DND-41 (cell line): Measurements from ENCODE around the gene SLC9A7.

Experiments used
- CTCF ChIP-seq: IDR thresholded peaks from 2 replicates; pipeline ENCODE4 v1.5.1; 2012; ENCODE audit warnings: borderline replicate concordance, low read length, moderate library complexity, mild to moderate bottlenecking; ENCODE audit not compliant: poor library complexity, severe bottlenecking; ENCODE audit errors: extremely low read depth
- EZH2 ChIP-seq: IDR thresholded peaks from 3 replicates; pipeline ENCODE4 v1.6.1; 2012; ENCODE audit warnings: borderline replicate concordance, low read depth, mild to moderate bottlenecking, moderate library complexity, low read length, inconsistent platforms; ENCODE audit not compliant: severe bottlenecking

DNA sequence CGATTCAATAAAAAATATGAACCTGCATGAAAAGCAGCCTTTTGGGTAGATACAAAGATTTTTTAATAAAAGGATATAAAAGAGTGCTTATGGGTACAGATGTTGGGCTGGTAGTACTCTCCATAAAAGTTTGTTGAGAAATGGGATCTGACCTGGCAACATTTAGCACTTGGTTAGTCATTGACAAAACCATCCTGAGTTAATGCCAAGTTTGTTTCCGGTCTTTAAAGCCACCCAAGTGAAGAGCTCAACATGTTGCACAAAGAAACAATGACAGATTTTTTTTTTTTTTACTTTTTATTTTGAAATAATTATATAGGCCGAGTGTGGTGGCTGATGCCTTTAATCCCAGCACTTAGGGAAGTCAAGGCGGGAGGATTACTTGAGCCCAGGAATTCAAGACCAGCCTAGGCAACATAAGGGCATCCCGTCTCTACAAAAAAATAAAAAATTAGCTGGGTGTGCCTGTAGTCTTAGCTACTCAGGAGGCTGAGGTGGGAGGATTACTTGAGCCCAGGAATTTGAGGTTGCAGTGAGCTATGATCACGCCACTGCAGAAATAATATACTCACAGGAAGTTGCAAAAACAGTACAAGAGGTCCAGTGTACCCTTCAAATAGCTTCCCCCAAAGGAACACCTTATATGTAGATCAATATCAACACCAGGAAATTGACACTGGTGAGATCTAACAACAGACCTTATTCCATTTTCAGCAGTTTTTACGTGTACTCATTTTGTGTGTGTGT lies 168.8 kb downstream of the SLC9A7 start:
- no peak for TF ChIP-seq CTCF
- TF ChIP-seq EZH2 = no peak
